PC-9 (cell line): ENCODE results near the gene UVRAG.

Experiments
- EZH2 ChIP-seq: fragments of 200-600 bp; sonication (generic); IDR thresholded peaks from 2 replicates; pipeline ENCODE4 v1.8.0; 2017; ENCODE audit warnings: antibody characterized with exemption, low read depth
- TF ChIP-seq, protein P1 (sequence below): fragments of 200-600 bp; sonication (generic); conservative IDR thresholded peaks from 2 replicates; pipeline ENCODE4 v1.6.1; 2017; ENCODE audit warnings: mixed run types, antibody characterized with exemption, mild to moderate bottlenecking, moderate library complexity

DNA sequence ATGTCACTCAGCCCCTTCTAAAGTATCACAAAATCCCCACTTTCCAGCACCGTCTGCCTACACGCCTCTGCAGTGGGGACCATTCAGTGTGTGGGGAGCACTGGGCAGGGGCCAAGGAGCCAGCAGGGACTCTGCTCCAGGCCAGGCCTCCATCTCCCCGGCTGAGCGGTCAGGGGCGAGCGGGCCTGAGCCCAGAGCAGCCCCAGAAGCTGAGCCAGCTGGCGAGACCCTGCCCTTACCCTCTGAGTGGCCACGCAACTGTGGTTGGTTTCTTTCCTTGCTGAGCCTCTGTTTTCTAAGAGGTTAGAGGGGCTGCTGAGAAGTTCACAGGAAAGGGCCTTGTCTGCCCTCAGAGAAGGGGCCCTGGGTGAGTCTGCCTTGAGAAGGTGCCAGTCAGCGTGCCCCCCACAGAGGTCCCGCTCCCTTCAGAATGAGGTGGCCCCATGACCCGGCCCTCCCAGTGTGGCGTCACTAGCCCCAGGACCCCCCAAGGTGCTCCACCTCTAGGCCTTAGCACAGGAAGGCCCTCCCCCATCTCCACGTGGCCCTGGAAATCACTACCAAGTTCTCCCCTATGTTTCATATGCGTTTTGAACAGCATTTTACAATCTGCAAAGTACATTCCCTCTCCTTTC lies 344.4 kb downstream of the UVRAG start:
- TF ChIP-seq, protein P1, sequence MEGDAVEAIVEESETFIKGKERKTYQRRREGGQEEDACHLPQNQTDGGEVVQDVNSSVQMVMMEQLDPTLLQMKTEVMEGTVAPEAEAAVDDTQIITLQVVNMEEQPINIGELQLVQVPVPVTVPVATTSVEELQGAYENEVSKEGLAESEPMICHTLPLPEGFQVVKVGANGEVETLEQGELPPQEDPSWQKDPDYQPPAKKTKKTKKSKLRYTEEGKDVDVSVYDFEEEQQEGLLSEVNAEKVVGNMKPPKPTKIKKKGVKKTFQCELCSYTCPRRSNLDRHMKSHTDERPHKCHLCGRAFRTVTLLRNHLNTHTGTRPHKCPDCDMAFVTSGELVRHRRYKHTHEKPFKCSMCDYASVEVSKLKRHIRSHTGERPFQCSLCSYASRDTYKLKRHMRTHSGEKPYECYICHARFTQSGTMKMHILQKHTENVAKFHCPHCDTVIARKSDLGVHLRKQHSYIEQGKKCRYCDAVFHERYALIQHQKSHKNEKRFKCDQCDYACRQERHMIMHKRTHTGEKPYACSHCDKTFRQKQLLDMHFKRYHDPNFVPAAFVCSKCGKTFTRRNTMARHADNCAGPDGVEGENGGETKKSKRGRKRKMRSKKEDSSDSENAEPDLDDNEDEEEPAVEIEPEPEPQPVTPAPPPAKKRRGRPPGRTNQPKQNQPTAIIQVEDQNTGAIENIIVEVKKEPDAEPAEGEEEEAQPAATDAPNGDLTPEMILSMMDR = no peak
- TF ChIP-seq EZH2 = no peak
